GM12892 (cell line): ENCODE results near the gene TAF13.

Experiments
- DNase-seq: peaks from one replicate; pipeline ENCODE4 v3.0.0; 2011; ENCODE audit not compliant: insufficient read length
- FAIRE-seq: peaks from 2 replicates; lab custom pipeline; 2011; peaks lifted over from hg19 to GRCh38; lab: Jason Lieb, UNC
- POLR2A ChIP-seq: IDR thresholded peaks from 2 replicates; pipeline ENCODE4 v1.6.1; 2011; ENCODE audit warnings: low read depth, low read length, control low read depth
- POLR2AphosphoS5 ChIP-seq: IDR thresholded peaks from 2 replicates; pipeline ENCODE4 v1.6.1; 2011; ENCODE audit warnings: low read depth, low read length, control low read depth
- TAF1 ChIP-seq: IDR thresholded peaks from 2 replicates; pipeline ENCODE4 v1.6.1; 2011; ENCODE audit warnings: low read depth, mild to moderate bottlenecking, control low read depth, low read length, borderline replicate concordance

Gene TAF13

GRCh38 chr1:109090196-109091077 is 14.6 kb upstream of the TAF13 start, which contains the start of gene TMEM167B:
Gene TMEM167B, plus strand, starts transcription at chr1:109090764. Its CDS starts 109 bp downstream, at chr1:109090873.
- DNase-seq (peak; percentile 68), FAIRE-seq (peak; percentile 77)
- TF ChIP-seq POLR2A (peak; percentile 51; the same call in 1 of the 2 replicates), POLR2AphosphoS5 (peak; percentile 26; the same call in 1 of the 2 replicates), TAF1 (peak; percentile 55; the same call in 1 of the 2 replicates)

- FAIRE-seq (no peak), DNase-seq (no peak)
These were observed 13.6 kb upstream of the TAF13 start for GRCh38 chr1:109089242-109090015.

GRCh38 chr1:109084563-109085517 is 9.0 kb upstream of the TAF13 start:
- TF ChIP-seq POLR2AphosphoS5 (no peak), TAF1 (no peak), POLR2A (no peak)
- FAIRE-seq (no peak), DNase-seq (no peak)

More at GRCh38 chr1:109089242-109090015, 13.6 kb upstream of the TAF13 start:
- TF ChIP-seq TAF1 = no peak
- TF ChIP-seq POLR2AphosphoS5 = no peak
- TF ChIP-seq POLR2A = no peak

- DNase-seq = no peak
- FAIRE-seq = no peak
- TF ChIP-seq POLR2AphosphoS5 = no peak
- no peak for TF ChIP-seq POLR2A
- TF ChIP-seq TAF1 = no peak
These were observed 8.1 kb upstream of the TAF13 start for GRCh38 chr1:109083923-109084322.

GRCh38 chr1:109083501-109083900 is 7.7 kb upstream of the TAF13 start:
- DNase-seq (no peak), FAIRE-seq (no peak)
- TF ChIP-seq POLR2AphosphoS5 (no peak), TAF1 (no peak), POLR2A (no peak)

GRCh38 chr1:109080441-109081082 is 4.8 kb upstream of the TAF13 start:
- TF ChIP-seq TAF1 = no peak
- no peak for TF ChIP-seq POLR2A
- TF ChIP-seq POLR2AphosphoS5 = no peak
- no peak for DNase-seq
- no peak for FAIRE-seq

GRCh38 chr1:109079240-109079622 is 3.4 kb upstream of the TAF13 start:
- DNase-seq (no peak), FAIRE-seq (no peak)
- TF ChIP-seq POLR2AphosphoS5 = no peak
- no peak for TF ChIP-seq POLR2A
- no peak for TF ChIP-seq TAF1

- DNase-seq = no peak
- FAIRE-seq = no peak
- no peak for TF ChIP-seq POLR2A
These were observed 2.5 kb upstream of the TAF13 start for GRCh38 chr1:109078317-109078716.

GRCh38 chr1:109069294-109069693 is 6.5 kb downstream of the TAF13 start:
- DNase-seq = no peak
- no peak for FAIRE-seq
- TF ChIP-seq POLR2AphosphoS5 (no peak), TAF1 (no peak), POLR2A (no peak)

- no peak for FAIRE-seq
- no peak for DNase-seq
- no peak for TF ChIP-seq POLR2AphosphoS5
- no peak for TF ChIP-seq POLR2A
- no peak for TF ChIP-seq TAF1
These were observed 7.9 kb downstream of the TAF13 start for GRCh38 chr1:109067883-109068282.

- no peak for TF ChIP-seq POLR2AphosphoS5
- TF ChIP-seq POLR2A = no peak
- TF ChIP-seq TAF1 = no peak
- FAIRE-seq (no peak), DNase-seq (no peak)
These were observed 10.7 kb downstream of the TAF13 start for GRCh38 chr1:109065137-109065536.
